GM21390 (cell line): ENCODE data around the gene HECTD4.
"Not testable (repeated sequence)": the region's sequence is repeated elsewhere in the genome, so short reads cannot be mapped to it uniquely, and the experiment has no call there.

Experiments
- ATAC-seq: cut with Tn5 transposase; IDR thresholded peaks from one replicate; pipeline ENCODE4 v1.9.1; 2021; ENCODE audit not compliant: unreplicated experiment

The HECTD4 gene, protein sequence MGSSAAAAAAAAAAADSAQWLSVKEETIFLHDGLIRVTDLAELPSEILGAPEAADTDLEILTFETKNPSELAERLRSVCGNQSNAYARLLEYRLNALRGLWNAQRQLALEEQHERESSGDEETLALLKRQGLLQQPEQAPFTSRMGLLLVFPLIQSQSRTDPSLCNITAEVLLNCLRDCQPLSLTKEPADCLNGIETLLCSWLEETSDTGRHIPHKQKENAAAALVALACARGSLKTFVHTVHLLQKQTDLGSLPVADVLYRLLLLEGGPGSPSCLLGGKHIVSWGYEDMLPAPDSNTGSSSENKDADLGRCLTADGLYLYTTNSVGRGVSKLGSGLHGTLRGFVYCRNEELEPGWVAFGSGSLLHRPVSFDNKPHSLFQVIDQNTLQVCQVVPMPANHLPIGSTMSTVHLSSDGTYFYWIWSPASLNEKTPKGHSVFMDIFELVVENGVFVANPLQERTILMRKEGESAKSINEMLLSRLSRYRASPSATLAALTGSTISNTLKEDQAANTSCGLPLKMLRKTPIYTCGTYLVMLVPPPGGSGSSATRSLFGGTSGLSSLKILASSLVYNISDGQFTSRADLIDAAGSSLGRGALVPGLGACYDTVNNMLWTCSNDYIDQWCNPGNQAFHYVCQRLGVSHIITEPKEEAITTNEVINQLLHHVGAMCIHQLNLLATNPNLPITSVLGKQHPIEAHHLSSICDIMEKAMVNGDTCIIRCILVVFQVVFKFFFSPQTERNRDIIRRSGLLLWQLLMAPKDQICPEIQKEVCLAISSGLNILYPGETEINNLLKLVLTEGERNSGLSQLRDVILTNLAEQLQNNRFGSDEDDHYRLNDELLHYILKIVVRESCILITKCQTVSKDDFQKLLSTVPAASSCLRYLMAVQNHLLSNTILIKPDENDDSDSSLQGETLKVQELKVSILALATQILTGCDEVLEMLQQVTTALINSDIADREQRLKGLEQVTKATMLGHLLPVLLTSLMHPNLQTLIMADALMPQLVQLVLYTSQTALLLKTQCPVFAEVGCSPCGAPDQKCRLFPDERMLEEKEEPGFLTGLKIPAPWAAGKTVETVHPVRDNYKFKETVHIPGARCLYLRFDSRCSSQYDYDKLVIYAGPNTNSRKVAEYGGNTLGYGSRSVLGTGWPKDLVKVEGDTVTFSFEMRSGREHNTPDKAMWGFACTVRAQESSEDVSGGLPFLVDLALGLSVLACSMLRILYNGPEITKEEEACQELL (N-terminal part only)

DNA sequence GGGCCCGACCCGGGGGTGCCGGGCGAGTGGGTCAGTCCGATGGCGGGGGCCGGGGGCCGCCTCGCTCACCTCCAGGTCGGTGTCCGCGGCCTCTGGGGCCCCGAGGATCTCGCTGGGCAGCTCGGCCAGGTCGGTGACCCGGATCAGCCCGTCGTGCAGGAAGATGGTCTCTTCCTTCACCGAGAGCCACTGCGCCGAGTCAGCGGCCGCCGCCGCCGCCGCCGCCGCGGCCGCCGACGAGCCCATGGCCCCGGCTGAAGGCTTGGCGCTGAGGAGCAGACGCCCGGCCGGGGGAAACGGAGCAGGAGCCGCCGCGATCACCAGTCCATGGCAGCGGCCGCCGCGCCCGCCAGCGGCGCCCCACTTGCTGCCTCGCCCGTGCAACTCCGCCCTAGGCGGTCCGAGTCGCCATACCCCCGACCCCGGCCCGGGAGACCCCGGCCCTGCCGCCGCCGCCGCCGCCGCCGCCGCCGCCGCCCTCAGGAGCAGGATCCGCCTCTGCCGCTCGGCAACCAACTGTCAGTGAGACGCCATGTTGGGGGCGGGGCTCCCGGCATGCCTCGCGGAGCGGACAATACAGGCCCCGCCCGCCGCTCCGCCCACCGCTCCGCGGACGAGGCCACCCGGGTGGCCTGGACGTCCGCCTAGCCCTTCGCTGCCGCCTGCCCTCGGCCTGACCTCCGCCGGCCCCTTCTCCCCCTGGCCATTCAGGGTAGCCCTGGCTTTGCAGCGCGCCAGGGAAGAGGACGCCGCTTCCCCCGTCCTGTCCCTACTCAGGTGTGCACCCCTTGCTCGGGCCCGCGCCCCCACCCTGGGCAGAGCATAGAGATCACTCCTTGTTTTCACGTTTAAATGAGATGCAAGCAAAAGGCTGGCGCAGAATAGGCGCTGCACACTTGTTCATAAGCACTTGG is at the start of gene HECTD4:
Gene HECTD4, minus strand, starts transcription at position 549 of the 914 bp plus-strand sequence. Its CDS starts 303 bp downstream, at position 246.
- ATAC-seq: peak; percentile 82

DNA sequence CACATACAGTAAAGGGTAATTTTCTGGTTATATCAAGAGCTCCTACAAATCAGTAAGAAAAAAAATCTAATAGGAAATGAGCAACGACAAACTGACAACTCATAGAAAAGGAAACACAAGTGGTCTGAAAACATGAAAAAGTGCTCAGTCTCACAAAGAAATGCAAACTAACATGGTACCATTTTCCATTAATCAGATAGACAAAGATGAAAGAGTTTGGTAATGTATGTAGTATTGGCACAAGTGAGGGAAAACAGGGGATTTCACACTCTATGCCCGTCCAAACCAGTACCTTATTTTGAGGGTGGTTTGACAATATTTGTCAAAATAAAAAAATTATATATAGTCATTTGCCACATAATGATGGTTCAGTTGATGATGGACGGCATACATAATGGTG is 49.7 kb upstream of the HECTD4 start:
- ATAC-seq: no peak

DNA sequence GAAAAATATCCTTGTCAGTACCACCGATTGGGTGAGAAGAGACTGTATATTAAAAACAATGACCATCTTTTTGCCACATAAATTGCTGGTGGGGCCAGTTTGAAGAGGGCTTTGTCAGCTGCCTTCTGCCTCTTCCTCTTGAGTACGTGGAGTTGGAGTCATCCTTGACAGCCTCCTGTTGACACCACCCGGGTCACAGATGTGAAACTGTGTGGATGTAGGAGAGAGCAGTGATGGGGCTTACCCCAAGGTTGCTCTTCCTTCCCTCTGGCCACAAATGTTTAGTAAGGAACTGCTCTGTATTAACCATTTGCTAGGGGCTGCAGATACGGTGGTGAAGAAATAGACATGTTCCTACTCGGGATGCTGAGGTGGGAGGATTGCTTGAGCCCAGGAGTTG is 48.7 kb upstream of the HECTD4 start:
- no peak for ATAC-seq

DNA sequence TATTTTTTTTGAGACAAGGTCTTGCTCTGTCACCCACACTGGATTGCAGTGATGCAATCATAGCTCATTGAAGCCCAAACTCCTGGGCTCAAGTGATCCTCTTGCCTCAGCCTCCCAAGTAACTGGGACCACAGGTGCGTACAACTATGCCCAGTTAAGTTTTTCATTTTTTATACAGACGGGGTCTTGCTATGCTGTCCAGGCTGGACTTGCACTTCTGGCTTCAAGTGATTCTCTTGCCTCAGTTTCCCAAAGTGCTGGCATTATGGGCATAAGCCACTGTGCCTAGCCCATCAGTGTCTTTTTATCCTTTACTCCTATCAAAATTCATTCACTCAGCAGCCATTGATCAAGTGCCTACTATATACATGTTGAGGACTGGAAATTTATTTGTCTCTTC is 45.5 kb upstream of the HECTD4 start:
- no peak for ATAC-seq

DNA sequence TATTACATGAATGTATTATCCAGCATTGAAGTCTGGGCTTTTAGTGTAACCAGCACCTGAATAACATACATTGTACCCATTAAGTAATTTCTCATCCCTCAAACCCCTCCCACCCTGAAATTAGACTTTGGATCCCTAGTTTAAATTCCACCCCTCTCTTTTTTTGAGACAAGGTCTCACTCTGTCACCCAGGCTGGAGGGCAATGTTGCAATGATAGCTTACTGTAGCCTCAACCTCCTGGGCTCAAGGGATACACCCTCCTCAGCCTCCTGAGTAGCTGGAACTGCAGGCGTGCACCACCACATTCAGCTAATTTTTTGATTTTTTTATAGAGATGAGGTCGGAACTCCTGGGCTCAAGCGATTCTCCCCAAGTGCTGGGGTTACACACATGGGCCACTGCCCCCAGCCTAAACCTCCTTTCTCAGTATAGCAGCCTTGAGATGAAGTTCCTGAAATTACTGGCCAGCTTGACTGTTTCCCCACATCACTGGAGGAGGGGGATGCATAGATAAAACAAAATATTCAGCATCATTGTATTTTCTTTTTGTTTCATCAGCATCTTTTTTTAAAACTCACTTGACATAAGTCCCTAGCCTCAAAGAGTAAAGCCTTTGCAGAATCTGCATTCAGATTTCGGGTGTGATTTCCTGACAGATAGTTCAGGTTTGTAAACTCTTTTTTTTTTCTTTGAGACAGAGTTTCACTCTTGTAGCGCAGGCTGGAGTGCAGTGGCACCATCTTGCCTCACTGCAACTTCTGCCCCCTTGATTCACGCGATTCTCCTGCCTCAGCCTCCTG is 43.6 kb upstream of the HECTD4 start:
- ATAC-seq: no peak

DNA sequence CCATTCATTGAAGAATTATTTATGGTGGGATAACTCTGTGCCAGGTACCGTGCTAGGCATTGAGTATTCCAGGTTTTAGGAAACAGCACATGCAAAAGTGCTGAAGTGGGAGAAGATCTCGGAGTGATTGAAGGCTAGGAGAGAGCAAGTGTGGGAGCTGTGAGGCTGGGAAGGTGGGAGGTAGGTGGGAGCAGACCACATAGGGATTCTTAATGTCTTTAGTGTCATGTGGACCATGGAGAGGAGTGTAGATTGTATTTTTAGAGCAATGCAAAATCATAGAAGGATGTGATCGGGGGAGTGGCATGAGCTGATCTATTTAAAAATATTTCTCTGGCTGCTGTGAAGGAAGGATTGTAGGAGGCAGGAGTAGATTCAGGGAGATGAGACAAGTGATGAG is 41.9 kb upstream of the HECTD4 start:
- no peak for ATAC-seq

DNA sequence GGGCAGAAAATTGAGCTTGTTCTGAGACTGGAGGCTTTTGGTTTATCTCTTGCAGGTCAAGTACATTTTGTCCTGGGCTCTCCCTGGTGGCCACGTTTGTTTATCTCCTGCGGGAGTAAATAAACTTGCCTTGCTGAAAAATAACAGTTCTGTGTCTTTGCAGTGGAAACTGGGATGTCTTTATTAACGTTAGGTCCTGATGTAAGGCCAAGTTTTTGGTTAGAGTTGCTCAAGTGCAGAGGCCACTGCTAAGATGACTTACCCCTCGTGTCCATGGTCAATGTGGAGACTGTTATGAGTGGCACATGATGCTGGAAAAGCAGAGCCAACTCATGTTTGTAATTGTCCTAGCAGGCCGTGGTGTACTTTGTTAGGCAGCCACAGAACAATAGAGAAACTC is 40.3 kb upstream of the HECTD4 start:
- ATAC-seq: no peak

DNA sequence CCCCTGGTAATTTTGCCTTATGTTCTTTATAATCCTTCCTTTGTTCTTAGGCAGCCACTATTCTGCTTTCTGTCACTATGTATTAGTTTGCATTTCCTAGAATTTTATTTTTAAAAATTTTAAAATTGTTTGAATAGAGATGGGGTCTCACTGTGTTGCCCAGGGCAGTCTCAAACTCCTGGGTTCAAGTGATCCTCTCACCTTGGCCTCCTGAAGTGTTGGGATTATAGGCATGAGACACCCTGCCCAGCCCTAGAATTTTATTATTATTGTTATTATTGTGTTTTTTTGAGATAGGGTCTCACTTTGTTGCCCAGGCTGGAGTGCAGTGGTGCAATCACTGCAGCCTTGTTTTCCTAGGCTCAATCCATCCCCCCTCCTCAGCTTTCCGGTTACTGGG is 39.1 kb upstream of the HECTD4 start:
- ATAC-seq: no peak

DNA sequence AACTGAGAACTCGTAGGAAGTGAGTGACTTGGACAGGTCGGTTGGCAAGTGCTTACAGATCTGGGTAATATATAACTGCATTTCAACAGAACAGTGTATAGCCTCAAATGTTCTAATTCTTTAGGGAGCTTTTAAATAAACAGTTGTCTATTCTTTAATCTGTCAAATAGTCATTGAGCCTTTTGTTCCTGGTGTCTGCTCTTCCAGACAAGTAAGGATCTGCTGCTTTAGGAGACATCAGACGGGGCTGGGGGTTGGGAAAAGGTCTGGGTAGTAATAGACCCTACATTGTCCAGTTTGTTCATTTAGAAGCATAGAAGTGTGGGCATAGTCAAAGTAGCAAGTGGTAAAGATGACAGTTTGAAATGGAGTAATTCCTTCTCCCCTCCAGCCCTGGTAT is 38.5 kb upstream of the HECTD4 start:
- ATAC-seq: no peak

DNA sequence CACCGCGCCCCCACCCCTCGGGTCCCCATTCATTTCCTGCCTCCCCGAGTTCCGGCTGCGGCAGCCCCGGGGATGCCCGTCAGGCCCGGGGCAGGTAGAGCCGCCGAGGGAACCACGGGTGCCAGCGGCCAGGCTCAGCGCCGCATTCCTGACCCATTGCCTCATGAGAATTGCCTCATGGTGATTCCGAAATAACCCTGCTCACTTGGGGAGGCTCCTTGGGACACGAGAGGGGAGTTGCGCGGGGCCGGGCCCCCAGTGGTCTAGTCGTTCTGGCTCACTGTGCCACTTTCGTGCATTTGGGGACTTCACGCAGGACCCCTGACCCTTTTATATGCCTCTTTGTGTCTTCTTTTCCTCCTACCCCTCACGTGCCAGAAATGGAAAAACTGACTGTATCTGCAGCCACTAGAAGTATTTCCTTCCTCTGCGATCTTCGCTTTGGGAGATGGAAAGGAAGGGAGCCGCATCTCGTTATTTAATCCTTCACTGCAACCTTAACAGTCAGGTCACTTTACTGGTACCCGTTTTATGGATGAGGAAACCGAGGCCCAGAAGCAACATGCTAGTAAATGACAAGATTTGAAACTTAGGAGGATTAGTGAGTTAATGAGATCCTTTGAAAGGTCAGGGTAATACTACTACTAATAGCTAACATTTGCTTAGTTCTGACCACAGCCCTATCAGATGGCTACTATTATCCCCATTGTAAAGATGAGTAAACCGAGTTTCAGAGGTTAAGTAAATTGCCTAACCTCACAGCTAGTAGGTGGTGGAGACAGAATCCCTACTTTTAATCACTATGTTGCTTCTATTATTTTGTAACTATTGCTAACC is 37.3 kb upstream of the HECTD4 start:
- peak; percentile 38 for ATAC-seq

DNA sequence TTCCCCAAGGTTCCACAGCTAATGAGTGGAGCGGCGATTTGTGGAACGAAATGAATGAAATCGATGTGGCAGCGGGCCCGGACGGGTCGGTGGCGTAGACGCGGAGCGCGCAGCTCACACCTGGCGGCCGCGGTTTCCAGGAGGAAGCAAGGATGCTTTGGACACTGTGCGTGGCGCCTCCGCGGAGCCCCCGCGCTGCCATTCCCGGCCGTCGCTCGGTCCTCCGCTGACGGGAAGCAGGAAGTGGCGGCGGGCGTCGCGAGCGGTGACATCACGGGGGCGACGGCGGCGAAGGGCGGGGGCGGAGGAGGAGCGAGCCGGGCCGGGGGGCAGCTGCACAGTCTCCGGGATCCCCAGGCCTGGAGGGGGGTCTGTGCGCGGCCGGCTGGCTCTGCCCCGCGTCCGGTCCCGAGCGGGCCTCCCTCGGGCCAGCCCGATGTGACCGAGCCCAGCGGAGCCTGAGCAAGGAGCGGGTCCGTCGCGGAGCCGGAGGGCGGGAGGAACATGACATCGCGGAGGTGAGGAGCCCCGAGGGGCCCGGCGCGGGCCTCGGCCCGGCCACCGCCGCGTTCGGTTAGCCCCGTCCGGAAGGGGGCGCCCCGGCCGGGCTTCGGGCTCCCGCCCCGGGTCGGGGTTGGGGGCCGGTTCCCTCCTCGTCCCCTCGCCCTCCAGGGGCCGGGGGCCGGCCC is 36.5 kb upstream of the HECTD4 start, which contains the start of gene PTPN11:
Gene PTPN11, plus strand, starts transcription at position 340 of the 689 bp plus-strand sequence. Its CDS starts 165 bp downstream, at position 505.
- peak; percentile 69 for ATAC-seq

DNA sequence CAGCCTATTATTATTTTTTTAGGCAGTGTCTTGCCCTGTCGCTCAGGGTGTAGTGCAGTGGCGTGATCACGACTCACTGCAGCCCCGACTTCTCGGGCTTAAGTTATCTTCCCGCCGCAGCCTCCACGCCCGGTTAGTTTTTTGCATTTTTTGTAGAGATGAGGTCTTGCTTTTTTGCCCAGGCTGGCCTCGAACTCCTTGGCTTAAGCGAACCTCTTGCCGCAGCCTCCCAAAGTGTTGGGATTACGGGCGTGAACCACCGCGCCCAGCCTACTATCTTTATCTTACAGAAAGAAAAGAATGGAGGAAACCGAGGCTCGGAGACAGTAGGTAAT is 36.0 kb upstream of the HECTD4 start:
- peak; percentile 2 for ATAC-seq

DNA sequence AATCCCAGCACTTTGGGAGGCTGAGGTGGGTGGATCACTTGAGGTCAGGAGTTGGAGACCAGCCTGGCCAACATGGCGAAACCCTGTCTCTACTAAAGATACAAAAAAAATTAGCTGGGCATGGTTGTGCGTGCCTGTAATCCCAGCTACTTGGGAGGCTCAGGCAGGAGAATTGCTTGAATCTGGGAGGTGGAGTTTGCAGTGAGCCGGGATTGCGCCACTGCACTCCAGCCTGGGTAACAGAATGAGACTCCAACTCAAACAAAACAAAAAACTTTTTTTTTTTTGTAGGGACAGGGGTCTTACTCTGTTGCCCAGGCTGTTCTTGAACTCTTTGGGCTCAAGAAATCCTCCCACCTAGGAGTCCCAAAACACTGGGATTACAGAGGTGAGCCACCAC is 33.2 kb upstream of the HECTD4 start:
- ATAC-seq: not testable (repeated sequence)

DNA sequence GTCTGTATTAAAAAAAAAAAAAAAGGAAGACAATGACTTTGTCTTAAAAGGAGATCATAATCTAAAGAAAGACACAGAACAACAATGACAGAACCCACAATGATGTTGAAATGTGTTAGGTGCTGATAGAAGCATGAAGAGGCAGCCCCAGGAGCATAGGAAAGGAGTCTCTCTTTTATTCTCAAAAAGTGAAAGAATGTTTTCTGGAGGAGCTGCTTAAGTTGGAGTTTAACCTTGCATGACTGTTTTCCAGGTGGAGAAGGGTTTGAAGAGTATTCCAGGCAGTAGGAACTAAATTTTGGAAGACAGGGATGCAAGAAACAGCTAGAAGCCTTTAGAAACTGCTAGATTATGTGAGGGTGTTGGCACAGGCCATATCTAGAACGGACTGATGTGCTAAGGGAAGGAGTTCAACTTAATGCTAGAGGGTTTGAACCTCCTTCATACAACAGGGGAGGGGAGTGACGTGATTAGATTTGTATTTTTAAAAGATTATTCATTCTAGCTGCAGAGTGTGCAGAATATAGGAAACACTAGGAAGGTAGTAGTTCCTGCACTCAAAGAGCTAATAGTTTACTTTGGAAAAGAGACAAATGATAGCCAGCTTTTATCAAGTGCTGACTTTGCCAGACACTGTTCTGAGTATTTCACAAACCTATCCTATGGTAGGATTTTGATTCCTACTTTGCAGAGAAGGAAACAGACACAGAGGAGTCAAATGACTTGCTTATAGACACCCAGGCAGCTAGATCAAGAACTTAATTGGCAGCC is 31.8 kb upstream of the HECTD4 start:
- no peak for ATAC-seq

DNA sequence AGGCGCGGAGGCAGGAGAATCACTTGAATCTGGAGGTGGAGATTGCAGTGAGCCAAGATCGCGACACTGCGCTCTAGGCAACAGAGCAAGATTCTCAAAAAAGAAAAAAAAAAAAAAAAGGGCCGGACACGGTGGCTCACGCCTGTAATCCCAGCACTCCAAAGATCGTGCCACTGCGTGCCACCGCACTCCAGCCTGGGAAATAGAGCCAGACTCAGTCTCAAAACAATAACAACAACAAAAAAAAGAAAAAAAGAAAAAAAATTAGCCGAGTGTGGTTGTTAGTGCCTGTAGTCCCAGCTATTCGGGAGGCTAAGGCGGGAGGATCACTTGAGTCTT is 27.6 kb upstream of the HECTD4 start:
- no peak for ATAC-seq

DNA sequence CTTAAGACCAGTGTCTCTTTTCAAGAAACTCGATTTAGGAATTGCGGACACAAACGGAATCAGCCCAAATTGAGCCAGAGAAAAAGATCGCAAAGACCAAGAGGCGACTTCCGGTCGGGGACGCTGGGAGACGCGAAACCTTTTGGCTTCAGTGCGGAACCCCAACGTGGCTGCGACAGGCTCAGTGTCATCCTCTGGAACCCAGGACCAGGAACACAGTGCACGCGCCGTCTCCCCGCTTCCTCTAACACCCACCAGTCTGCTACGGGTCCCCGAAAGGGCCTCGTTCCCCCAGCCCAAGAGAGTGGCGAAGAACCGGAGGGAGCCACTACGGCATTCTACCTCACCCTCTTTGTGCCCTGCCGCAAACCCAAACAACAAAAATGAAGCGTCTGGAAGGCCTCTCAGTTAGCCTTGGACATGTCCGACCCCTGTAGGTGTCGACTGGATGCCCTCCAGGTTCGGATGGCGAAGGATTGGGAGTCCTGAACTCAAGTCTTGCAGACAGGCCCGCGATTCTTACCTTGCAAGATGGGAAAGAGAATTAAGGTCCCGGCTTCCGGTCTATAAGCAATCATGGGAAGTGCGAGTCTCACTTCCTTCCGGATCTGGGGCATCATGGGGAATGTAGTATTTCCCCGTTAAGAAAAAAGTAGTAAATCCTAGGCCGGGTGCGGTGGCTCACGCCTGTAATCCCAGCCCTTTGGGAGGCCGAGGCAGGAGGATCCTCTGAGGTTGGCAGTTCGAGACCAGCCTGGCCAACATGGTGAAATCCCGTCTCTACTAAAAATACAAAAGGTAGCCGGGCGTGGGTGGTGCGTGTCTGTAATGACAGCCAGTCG is 27.1 kb upstream of the HECTD4 start, which contains the start of gene RPL6:
Gene RPL6, minus strand, starts transcription at position 542 of the 842 bp plus-strand sequence. CDS start 949 bp downstream, outside the sequence.
- ATAC-seq: peak; percentile 92
